HepG2 (cell line): Measurements from ENCODE around the gene GABRA4. TPM values are rescaled to one million over a fixed set of nuclear protein-coding genes. Genes with fewer than 3 reads are reported as not detected.

Experiments used
- ATAC-seq: fragments of 200-7000 bp; cut with Tn5 transposase; 3 replicates; pipeline ENCODE4 v1.9.1; 2020; ENCODE audit warnings: mild to moderate bottlenecking, moderate library complexity
- BruUV-seq: library from RNA; stranded (reverse); fragments of 400-500 nt; replicated peaks from 2 replicates; lab custom pipeline; 2021; lab: Mats Ljungman, UMichigan
- CTCF ChIA-PET: fragments of 300-600 bp; formaldehyde crosslinking; extraction: SDS; loops from one replicate; lab custom pipeline; 2021; ENCODE audit warnings: low total read pairs, inconsistent platforms, low intra/inter-chr PET ratio; lab: Yijun Ruan, JAX
- POLR2A ChIA-PET: fragments of 350-600 bp; sonication (Branson Sonifier 250); formaldehyde crosslinking; loops from one replicate; lab custom pipeline; 2020; ENCODE audit warnings: antibody characterized with exemption, inconsistent platforms; lab: Yijun Ruan, JAX
- DNase-seq: peaks from one replicate; pipeline ENCODE4 v3.0.0-alpha.2; 2015; ENCODE audit warnings: low spot score
- FAIRE-seq: peaks from 3 replicates; lab custom pipeline; 2011; peaks lifted over from hg19 to GRCh38; lab: Jason Lieb, UNC
- H2AFZ ChIP-seq: one replicate; pipeline ENCODE4 v1.6.1; 2011; ENCODE audit warnings: low read length, inconsistent platforms
- H3K27ac ChIP-seq: fragments of 300-600 bp; 3 replicates; pipeline ENCODE4 v1.8.0; 2011; ENCODE audit warnings: mixed run types, mild to moderate bottlenecking, mixed read lengths, low read length, inconsistent platforms; ENCODE audit not compliant: insufficient read depth; ENCODE audit errors: extremely low read length
- H3K27me3 ChIP-seq, 2 experiments: fragments of 200-600 bp in 1 of 2; 2 replicates in 1 of 2; 3 replicates in 1 of 2; pipeline versions ENCODE4 v1.6.0 to v1.8.0; 2011; ENCODE audit warnings: low read length in 2 of 2, mild to moderate bottlenecking in 2 of 2, moderate library complexity in 2 of 2, inconsistent platforms in 1 of 2; ENCODE audit not compliant: insufficient read depth in 2 of 2, control insufficient read depth in 1 of 2
- H3K36me3 ChIP-seq, 2 experiments: fragments of 200-600 bp in 1 of 2; replicated peaks in 1 of 2; 2 replicates in 1 of 2; 3 replicates in 1 of 2; pipeline versions ENCODE4 v1.5.1 to v1.8.0; 2011; ENCODE audit warnings: low read length in 2 of 2, inconsistent platforms in 1 of 2; ENCODE audit not compliant: insufficient read depth in 2 of 2, control insufficient read depth in 1 of 2
- H3K4me1 ChIP-seq: 2 replicates; pipeline ENCODE4 v1.5.1; 2012; ENCODE audit warnings: low read length, inconsistent platforms; ENCODE audit not compliant: insufficient read depth
- H3K4me2 ChIP-seq: 2 replicates; pipeline ENCODE4 v1.6.0; 2011; ENCODE audit warnings: low read depth, low read length, inconsistent platforms
- H3K4me3 ChIP-seq, 3 experiments: fragments of 200-600 bp in 1 of 3; sonication (generic), shearing (Covaris generic) in 1 of 3; replicated peaks in 1 of 3; 2 replicates each; pipeline ENCODE4 v1.5.1; 2011 to 2016; ENCODE audit warnings: low read length in 3 of 3, inconsistent platforms in 2 of 3, low read depth in 2 of 3, mild to moderate bottlenecking in 2 of 3, control low read depth in 1 of 3, mixed read lengths in 1 of 3; ENCODE audit not compliant: insufficient read depth in 1 of 3
- H3K79me2 ChIP-seq: one replicate; pipeline ENCODE4 v1.6.1; 2011; ENCODE audit warnings: low read length, inconsistent platforms; ENCODE audit not compliant: insufficient read depth
- H3K9ac ChIP-seq: 2 replicates; pipeline ENCODE4 v1.6.0; 2011; ENCODE audit warnings: mild to moderate bottlenecking, low read depth, low read length, inconsistent platforms; ENCODE audit not compliant: insufficient read depth
- H3K9me3 ChIP-seq: 2 replicates; pipeline ENCODE4 v1.5.1; 2012; ENCODE audit warnings: mild to moderate bottlenecking, low read length
- H4K20me1 ChIP-seq: 2 replicates; pipeline ENCODE4 v1.6.0; 2011; ENCODE audit warnings: inconsistent platforms, mild to moderate bottlenecking, low read length, moderate library complexity; ENCODE audit not compliant: insufficient read depth
- CCDC6 ChIP-seq: sonication (generic); formaldehyde crosslinking; IDR thresholded peaks from 2 replicates; pipeline ENCODE4 v1.8.1; 2022; ENCODE audit warnings: mild to moderate bottlenecking, missing genetic modification reagents, moderate library complexity
- FOXP4 ChIP-seq: sonication (generic); formaldehyde crosslinking; IDR thresholded peaks from 2 replicates; pipeline ENCODE4 v1.4.0; 2020; ENCODE audit warnings: missing genetic modification reagents
- ISX ChIP-seq: sonication (generic); formaldehyde crosslinking; conservative IDR thresholded peaks from 2 replicates; pipeline ENCODE4 v1.5.0; 2020; ENCODE audit warnings: missing genetic modification reagents
- UBTF ChIP-seq: sonication (generic); formaldehyde crosslinking; IDR thresholded peaks from 2 replicates; pipeline ENCODE4 v1.4.0; 2020; ENCODE audit warnings: mild to moderate bottlenecking, missing genetic modification reagents
- ZNF282 ChIP-seq: fragments of 450-650 bp; IDR thresholded peaks from 2 replicates; pipeline ENCODE4 v1.6.1; 2018; ENCODE audit not compliant: partially characterized antibody
- ZNF33B ChIP-seq: sonication (generic); formaldehyde crosslinking; IDR thresholded peaks from 2 replicates; pipeline ENCODE4 v1.5.1; 2020; ENCODE audit warnings: mild to moderate bottlenecking, missing genetic modification reagents
- ZNF441 ChIP-seq: sonication (generic); formaldehyde crosslinking; IDR thresholded peaks from 2 replicates; pipeline ENCODE4 v1.7.0; 2021; ENCODE audit warnings: missing genetic modification reagents, borderline replicate concordance
- ZNF792 ChIP-seq: IDR thresholded peaks from 2 replicates; pipeline ENCODE4 v1.6.1; 2016
- WGBS: methylation state at CpG from one replicate; pipeline ENCODE4 v1.1.6; 2017; ENCODE audit warnings: low lambda C conversion rate; 5-methylcytosine and 5-hydroxymethylcytosine counted together
- in situ Hi-C: cut with HindIII; loops from 2 replicates; pipeline ENCODE4 v1.10.0; 2017; ENCODE audit warnings: low pct_unique_long_range_greater_than_20kb; ENCODE audit not compliant: extremely low pct_ligation_motif_present
- intact Hi-C: fragments of 100-400 bp; cut with micrococcal nuclease; formaldehyde crosslinking; loops from one replicate; pipeline ENCODE4 v1.10.0; 2022; ENCODE audit not compliant: unreplicated experiment
- polyA plus RNA-seq, 8 experiments: library from polyadenylated mRNA; depleted of rRNA in 3 of 8; stranded (reverse) in 7 of 8; unstranded in 1 of 8; fragments of >200 nt; fragmentation: Illumina TruSeq in 4 of 8; extraction: Trizol in 4 of 8; gene quantifications; 2 replicates each; pipeline versions ENCODE4 v1.2.1 to v1.2.3, GENCODE V29; 2011 to 2016; ENCODE audit warnings: low read depth in 4 of 8, missing spikeins in 1 of 8, mixed read lengths in 1 of 8; ENCODE audit not compliant: insufficient read depth in 1 of 8
- total RNA-seq, 5 experiments: library from RNA; depleted of rRNA; stranded (reverse); fragments of >200 nt; fragmentation: Illumina TruSeq; extraction: Trizol; gene quantifications; 2 replicates each; pipeline ENCODE4 v1.2.3, GENCODE V29; 2016; ENCODE audit warnings: low read depth in 1 of 5
- TF ChIP-seq, protein P1 (sequence below): sonication (generic); formaldehyde crosslinking; IDR thresholded peaks from 2 replicates; pipeline ENCODE4 v1.5.0; 2020; ENCODE audit warnings: mild to moderate bottlenecking, missing genetic modification reagents
- TF ChIP-seq, protein P2 (sequence below): sonication (generic); formaldehyde crosslinking; IDR thresholded peaks from 2 replicates; pipeline ENCODE4 v1.5.1; 2020; ENCODE audit warnings: missing genetic modification reagents, mild to moderate bottlenecking, borderline replicate concordance

The GABRA4 gene
- total and polyA plus RNA-seq, 2 of the 13 experiments (the other 11 are each of a cell fraction or from before 2014, with no cell fraction given), result not detected

GRCh38 chr4:46949822-46950221, 43.6 kb downstream of the GABRA4 start:
- CTCF ChIA-PET, result no interaction called here
- no peak for FAIRE-seq
- TF ChIP-seq ZNF282 (no peak), CCDC6 (CRISPR knock-in tag) (no peak), FOXP4 (CRISPR knock-in tag) (no peak), ISX (CRISPR knock-in tag) (no peak), UBTF (CRISPR knock-in tag) (no peak), ZNF33B (CRISPR knock-in tag) (no peak), ZNF792 (CRISPR knock-in tag) (no peak), ZNF441 (CRISPR knock-in tag) (no peak)
- TF ChIP-seq, protein P1, sequence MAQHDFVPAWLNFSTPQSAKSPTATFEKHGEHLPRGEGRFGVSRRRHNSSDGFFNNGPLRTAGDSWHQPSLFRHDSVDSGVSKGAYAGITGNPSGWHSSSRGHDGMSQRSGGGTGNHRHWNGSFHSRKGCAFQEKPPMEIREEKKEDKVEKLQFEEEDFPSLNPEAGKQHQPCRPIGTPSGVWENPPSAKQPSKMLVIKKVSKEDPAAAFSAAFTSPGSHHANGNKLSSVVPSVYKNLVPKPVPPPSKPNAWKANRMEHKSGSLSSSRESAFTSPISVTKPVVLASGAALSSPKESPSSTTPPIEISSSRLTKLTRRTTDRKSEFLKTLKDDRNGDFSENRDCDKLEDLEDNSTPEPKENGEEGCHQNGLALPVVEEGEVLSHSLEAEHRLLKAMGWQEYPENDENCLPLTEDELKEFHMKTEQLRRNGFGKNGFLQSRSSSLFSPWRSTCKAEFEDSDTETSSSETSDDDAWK (CRISPR knock-in tag), result no peak
- TF ChIP-seq, protein P2, sequence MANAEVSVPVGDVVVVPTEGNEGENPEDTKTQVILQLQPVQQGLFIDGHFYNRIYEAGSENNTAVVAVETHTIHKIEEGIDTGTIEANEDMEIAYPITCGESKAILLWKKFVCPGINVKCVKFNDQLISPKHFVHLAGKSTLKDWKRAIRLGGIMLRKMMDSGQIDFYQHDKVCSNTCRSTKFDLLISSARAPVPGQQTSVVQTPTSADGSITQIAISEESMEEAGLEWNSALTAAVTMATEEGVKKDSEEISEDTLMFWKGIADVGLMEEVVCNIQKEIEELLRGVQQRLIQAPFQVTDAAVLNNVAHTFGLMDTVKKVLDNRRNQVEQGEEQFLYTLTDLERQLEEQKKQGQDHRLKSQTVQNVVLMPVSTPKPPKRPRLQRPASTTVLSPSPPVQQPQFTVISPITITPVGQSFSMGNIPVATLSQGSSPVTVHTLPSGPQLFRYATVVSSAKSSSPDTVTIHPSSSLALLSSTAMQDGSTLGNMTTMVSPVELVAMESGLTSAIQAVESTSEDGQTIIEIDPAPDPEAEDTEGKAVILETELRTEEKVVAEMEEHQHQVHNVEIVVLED (CRISPR knock-in tag), result no peak

More at GRCh38 chr4:46949822-46950221, 43.6 kb downstream of the GABRA4 start:
- POLR2A ChIA-PET, result no interaction called here
- 0% methylated on average over 1 of the region's 1 CpG for WGBS
- in situ Hi-C loops (no loop called here), intact Hi-C loops (no loop called here)
- Histone ChIP-seq H3K4me3 (no peak overlapping the region), H3K9ac (no peak overlapping the region), H3K4me1 (no peaks in the 10 kb centered on the region), H3K27ac (no peak overlapping the region), H3K9me3 (no peaks in the 10 kb centered on the region), H3K27me3 (no peaks in the 10 kb centered on the region), H3K4me2 (no peak overlapping the region), H3K79me2 (no peaks in the 10 kb centered on the region), H2AFZ (no peak overlapping the region), H3K36me3 (no peaks in the 10 kb centered on the region), H4K20me1 (no peaks in the 10 kb centered on the region)
- ATAC-seq (no peak), DNase-seq (no peak)
- BruUV-seq, result no TSS peak
